Activated naive CD4-positive, alpha-beta T cell treated with anti-CD3 and anti-CD28 coated beads for 36 hours (primary cell): ENCODE measurements around the gene MYH1. TPM values are rescaled to one million over a fixed set of nuclear protein-coding genes. Genes with fewer than 3 reads are reported as not detected.
"Not testable (repeated sequence)": the region's sequence is repeated elsewhere in the genome, so short reads cannot be mapped to it uniquely, and the experiment has no call there.

Experiments used
- CTCF ChIA-PET: fragments of 350-600 bp; sonication (Branson Sonifier 250); formaldehyde crosslinking; loops from one replicate; lab custom pipeline; 2021; ENCODE audit warnings: antibody characterized with exemption; lab: Charles Lee
- DNase-seq: peaks from one replicate; pipeline ENCODE4 v3.0.0-alpha.2; 2020
- H3K27ac Mint-ChIP-seq: one replicate; pipeline ENCODE4 v1.8.0; 2021; ENCODE audit warnings: mild to moderate bottlenecking, mixed read lengths
- H3K27me3 Mint-ChIP-seq: one replicate; pipeline ENCODE4 v1.8.0; 2021; ENCODE audit warnings: low read depth, mixed read lengths
- H3K36me3 Mint-ChIP-seq: one replicate; pipeline ENCODE4 v1.8.0; 2021; ENCODE audit warnings: low read depth, mixed read lengths
- H3K4me1 Mint-ChIP-seq: one replicate; pipeline ENCODE4 v1.8.0; 2021; ENCODE audit warnings: low read depth, mixed read lengths
- H3K4me3 Mint-ChIP-seq: one replicate; pipeline ENCODE4 v1.8.0; 2021; ENCODE audit warnings: mild to moderate bottlenecking, moderate library complexity, mixed read lengths
- H3K9me3 Mint-ChIP-seq: one replicate; pipeline ENCODE4 v1.8.0; 2021; ENCODE audit warnings: mixed read lengths
- intact Hi-C: fragments of 100-400 bp; cut with micrococcal nuclease; formaldehyde crosslinking; loops from one replicate; pipeline ENCODE4 v1.15.1; 2023
- total RNA-seq, 2 experiments: library from RNA; stranded (reverse); gene quantifications; one replicate each; pipeline ENCODE4 v1.2.3, GENCODE V29; 2021

The MYH1 gene
- total RNA-seq, result not detected

DNA sequence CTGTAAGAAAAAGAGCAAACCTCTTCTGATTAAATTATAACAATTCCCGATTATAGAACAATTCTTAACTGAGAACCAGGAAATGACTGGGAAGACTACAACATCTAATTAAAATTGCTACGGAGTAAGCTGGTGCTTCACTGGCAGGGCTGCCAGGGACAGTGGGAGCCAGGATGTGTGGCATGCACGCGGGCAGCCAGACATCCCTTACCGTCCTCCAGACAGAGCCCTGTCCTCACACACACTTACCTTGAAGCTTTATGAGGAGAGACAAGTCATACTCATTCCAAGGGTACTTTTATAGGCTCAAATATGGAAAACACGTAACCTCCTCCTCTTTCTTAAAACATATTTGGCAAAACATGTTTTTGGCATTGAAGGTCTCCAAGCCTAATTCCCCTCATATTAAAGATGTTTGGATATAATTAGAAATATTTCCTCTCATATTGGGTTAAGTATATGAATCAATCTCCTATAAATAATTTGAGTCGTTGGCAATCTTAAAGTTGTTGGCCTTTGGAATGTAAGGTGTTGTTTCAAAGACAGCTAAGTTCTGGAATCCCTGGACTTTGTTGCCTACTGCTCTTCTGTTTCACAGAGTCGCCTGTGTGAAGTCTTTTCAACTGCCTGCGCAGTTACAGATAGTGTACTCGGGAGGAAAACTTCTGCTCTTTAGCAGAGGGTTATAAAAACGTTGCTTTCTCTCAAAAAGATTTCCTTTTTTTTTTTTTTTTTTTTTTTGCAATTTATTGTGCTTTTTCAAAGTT lies at the start of gene MYH1:
TSS of gene MYH1 (minus strand) at position 272 of the 767 bp plus-strand sequence. CDS start 1,900 bp downstream, outside the sequence.
- no peak for DNase-seq
- intact Hi-C loops, result no loop called here

DNA sequence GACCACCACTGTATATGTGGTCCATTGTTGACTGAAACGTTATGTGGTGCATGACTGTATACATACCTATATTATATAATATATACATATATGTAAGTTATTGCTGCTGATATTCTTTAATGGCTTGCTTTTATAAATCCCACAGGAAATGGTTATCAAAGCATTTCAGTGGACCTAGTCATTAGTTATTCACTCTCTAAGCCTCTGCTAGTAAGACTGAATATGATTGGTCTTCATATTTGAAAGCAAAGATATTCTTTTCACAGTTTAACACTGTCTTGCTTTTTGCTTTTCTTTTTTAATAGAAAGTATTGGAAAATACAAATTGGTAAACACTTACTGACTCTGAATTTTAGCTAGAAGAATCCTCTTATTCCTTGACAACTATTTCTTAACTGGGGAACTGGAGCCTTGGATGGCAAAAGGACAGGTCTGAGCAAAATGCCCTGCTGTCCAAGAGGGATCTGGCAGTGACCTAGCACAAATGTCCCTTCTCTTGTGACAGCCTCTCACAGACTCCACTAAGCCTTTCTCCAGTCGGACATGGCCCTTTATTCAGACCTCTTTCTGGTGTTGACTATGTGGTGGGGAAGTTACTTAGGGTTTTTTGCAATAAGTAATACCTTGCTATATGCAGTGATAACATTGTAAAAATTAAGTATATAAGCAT lies 45.8 kb upstream of the MYH1 start:
- H3K27ac Mint-ChIP-seq, result no peak overlapping the region
- CTCF ChIA-PET, result no interaction called here
- H3K36me3 Mint-ChIP-seq, result no peaks in the 10 kb centered on the region
- no peaks in the 10 kb centered on the region for H3K9me3 Mint-ChIP-seq
- H3K27me3 Mint-ChIP-seq, result peaks cover 6% of the 10 kb centered on the region
- no peak overlapping the region for H3K4me3 Mint-ChIP-seq
- H3K4me1 Mint-ChIP-seq, result no peaks in the 10 kb centered on the region
- intact Hi-C loops, result no loop called here
- no peak for DNase-seq

More for the DNA sequence above, at the start of gene MYH1:
- Mint-ChIP-seq H3K4me3 (no peak within 1 kb of the TSS), H3K4me1 (no peaks in the 10 kb centered on the region), H3K27ac (no peak within 1 kb of the TSS), H3K36me3 (no peaks in the 10 kb centered on the region), H3K9me3 (peaks cover 4% of the 10 kb centered on the region), H3K27me3 (no peaks in the 10 kb centered on the region)
- CTCF ChIA-PET, result interaction anchor here (0.6 kb wide), 2 partner anchors 171 to 279 kb away, joined by 3 to 4 read pairs; no protein-coding TSS in a partner anchor

DNA sequence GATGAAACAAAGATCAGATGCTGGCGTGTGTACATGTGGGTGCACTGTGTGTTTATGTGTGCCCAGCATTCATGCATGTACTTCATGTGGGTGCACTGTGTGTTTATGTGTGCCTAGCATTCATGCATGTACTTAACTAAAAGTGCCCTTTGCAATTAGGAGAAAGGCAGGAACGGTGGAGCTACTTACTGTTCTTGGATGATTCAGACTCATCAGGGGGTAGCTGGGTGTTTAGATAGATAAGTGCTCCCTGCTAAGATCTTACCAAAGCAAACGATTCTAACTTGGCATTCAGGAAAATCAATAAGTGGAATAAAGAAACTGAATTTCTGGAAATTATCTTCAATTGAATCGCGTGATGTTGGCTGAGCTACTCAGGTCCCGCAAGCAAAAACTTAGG lies 39.7 kb upstream of the MYH1 start:
- H3K4me1 Mint-ChIP-seq, result no peaks in the 10 kb centered on the region
- H3K27me3 Mint-ChIP-seq, result peaks cover 3% of the 10 kb centered on the region
- no peaks in the 10 kb centered on the region for H3K9me3 Mint-ChIP-seq
- no peak overlapping the region for H3K4me3 Mint-ChIP-seq
- no peak overlapping the region for H3K27ac Mint-ChIP-seq
- no peak for DNase-seq
- CTCF ChIA-PET, result interaction anchor here (0.6 kb wide), 1 partner anchor 1726 kb away, joined by 4 read pairs; no protein-coding TSS in a partner anchor
- intact Hi-C loops, result no loop called here
- no peaks in the 10 kb centered on the region for H3K36me3 Mint-ChIP-seq

DNA sequence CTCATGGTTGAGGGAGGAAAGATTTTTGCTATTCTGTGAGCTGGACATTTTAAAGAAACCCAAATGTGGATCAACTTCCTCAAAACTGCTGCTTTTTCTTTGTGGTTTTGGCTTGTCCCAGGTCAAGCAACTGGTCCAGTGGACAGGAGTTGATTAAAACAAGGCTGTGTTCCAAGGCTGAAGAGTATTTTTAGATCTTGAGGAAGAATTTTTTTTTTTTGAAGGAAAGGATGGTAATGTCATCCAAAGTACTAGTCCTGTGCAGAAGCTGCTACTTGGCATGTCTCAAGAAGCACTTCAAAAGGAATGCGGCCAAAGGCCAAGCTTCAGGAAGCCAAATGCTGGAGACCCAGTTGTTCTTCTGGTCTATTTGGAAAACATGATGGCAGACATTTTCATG lies 39.1 kb upstream of the MYH1 start:
- CTCF ChIA-PET, result no interaction called here
- H3K27me3 Mint-ChIP-seq, result peaks cover 3% of the 10 kb centered on the region
- DNase-seq, result no peak
- H3K9me3 Mint-ChIP-seq, result no peaks in the 10 kb centered on the region
- intact Hi-C loops, result no loop called here
- H3K4me1 Mint-ChIP-seq, result no peaks in the 10 kb centered on the region
- H3K36me3 Mint-ChIP-seq, result no peaks in the 10 kb centered on the region
- H3K27ac Mint-ChIP-seq, result no peak overlapping the region
- no peak overlapping the region for H3K4me3 Mint-ChIP-seq

DNA sequence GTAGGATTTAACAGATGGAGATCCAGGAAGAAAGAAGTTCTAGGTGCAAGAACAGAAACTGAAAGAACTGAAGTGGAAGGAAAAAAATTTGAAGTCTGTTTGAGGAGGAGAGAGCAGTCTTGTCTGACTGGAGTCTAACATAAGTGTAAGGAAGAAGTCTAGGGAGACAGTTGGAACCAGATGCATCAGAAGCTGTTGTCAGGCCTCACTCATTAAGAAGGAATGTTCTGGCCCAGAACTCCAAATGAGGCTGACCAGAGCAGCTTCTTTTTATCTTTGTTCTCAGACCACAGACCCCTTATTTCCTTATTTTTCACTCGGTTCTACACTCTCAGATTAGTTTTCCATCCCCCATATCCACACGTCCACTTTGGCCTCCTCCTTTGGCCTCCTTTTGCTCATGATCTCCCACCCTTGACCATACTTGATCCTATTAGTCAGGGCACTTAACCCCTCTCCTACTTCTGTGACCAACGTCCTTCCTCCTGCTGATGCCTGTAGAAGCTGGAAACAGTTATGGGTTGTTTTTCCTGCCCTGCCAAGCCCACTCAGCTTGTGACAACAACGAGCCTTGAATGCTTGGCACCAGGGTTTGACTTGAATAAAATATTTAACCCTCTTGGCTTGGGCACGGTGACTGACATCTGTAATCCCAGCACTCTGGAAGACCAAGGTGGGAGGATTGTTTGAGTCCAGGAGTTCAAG lies 38.1 kb upstream of the MYH1 start:
- no peak overlapping the region for H3K4me3 Mint-ChIP-seq
- peaks cover 3% of the 10 kb centered on the region for H3K27me3 Mint-ChIP-seq
- no peak overlapping the region for H3K27ac Mint-ChIP-seq
- intact Hi-C loops, result no loop called here
- no peaks in the 10 kb centered on the region for H3K4me1 Mint-ChIP-seq
- H3K36me3 Mint-ChIP-seq, result no peaks in the 10 kb centered on the region
- CTCF ChIA-PET, result no interaction called here
- no peaks in the 10 kb centered on the region for H3K9me3 Mint-ChIP-seq
- no peak for DNase-seq

DNA sequence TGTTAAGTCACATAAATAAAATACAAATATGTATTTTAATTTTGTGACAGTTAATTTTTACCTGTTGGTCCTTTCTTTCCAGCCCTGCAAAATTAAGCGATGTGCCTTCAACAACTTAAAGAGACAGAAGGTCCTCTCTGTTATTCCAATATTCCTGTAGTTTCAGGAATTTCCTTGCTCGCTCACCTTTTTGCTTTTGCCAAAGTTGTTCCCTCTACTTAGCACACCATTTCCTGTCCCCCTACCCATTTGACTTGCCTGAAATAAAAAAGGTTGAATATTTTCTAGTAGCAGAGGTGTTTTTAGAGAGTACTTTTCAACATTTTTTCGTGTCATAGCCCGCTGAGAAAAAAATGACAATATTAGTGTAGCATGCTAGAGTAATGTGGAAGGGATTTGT lies 31.7 kb upstream of the MYH1 start:
- CTCF ChIA-PET, result no interaction called here
- no peak for DNase-seq
- Mint-ChIP-seq H3K4me1 (no peaks in the 10 kb centered on the region), H3K4me3 (no peak overlapping the region), H3K27me3 (peaks cover 14% of the 10 kb centered on the region), H3K9me3 (no peaks in the 10 kb centered on the region), H3K27ac (no peak overlapping the region), H3K36me3 (no peaks in the 10 kb centered on the region)
- intact Hi-C loops, result no loop called here

DNA sequence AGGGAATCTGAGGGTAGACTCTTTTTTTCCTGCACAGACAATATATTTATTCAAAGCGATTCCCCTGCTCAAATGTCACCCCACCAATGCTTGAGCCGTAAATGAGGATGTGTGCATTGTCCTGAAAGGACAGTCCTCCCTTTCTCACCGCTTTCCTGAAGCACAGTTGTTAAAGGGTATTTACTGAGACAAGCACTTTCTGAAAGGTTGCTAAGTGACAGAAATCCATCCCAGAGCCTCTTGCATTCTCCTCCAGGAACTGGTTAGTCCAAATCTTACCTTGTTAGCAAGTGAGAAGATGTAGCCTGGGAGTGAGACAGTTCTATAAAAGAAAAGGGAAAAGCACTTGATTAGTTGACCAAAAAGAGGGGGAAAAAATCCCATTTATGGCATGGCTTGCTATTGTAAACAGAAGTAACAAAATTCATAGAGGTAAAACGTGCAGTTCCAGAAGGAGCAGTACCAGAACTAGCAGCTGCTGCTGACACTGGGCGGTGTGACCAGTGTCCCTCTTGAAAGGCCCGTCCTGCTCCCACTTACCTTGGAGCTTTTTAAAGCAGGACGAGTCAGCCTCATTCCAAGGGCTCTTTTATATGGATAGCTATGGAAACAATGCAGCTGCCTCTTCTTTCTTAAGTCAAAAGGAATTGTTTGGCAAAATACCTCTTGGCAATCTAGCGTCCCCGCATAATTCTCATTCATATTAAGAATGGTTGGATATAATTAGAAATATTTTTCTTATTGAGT lies 30.9 kb upstream of the MYH1 start, which contains the start of gene MYH2:
TSS of gene MYH2 (minus strand) at position 563 of the 747 bp plus-strand sequence. CDS start 1,738 bp downstream, outside the sequence.
- no peak within 1 kb of the TSS for H3K4me3 Mint-ChIP-seq
- H3K9me3 Mint-ChIP-seq, result no peaks in the 10 kb centered on the region
- CTCF ChIA-PET, result no interaction called here

DNA sequence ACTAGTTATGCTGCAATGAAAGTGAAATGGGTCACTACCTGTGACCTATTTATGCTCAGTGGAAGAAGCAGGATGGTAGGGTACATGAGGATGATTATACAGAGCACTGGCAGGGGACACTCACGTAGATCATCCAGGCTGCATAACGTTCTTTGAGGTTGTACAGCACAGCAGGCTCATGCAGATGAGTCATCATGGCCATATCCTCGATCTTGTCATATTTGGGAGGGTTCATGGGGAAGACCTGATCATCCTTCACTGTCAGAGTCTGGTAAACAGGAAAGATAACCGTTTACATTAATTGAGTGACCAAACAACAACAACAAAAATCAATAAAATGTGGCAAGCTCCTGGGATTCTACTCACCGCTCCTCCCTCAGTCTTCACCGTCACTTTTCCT lies 29.0 kb upstream of the MYH1 start:
- H3K4me3 Mint-ChIP-seq, result no peak overlapping the region
- CTCF ChIA-PET, result no interaction called here
- intact Hi-C loops, result no loop called here
- no peak for DNase-seq
- H3K27me3 Mint-ChIP-seq, result peaks cover 14% of the 10 kb centered on the region
- H3K36me3 Mint-ChIP-seq, result no peaks in the 10 kb centered on the region
- H3K4me1 Mint-ChIP-seq, result no peaks in the 10 kb centered on the region
- H3K9me3 Mint-ChIP-seq, result no peaks in the 10 kb centered on the region
- H3K27ac Mint-ChIP-seq, result no peak overlapping the region

More for the DNA sequence above, 30.9 kb upstream of the MYH1 start, which contains the start of gene MYH2:
- H3K36me3 Mint-ChIP-seq, result no peaks in the 10 kb centered on the region
- no peaks in the 10 kb centered on the region for H3K4me1 Mint-ChIP-seq
- peaks cover 14% of the 10 kb centered on the region for H3K27me3 Mint-ChIP-seq
- H3K27ac Mint-ChIP-seq, result no peak within 1 kb of the TSS
- intact Hi-C loops, result no loop called here
- DNase-seq, result no peak

DNA sequence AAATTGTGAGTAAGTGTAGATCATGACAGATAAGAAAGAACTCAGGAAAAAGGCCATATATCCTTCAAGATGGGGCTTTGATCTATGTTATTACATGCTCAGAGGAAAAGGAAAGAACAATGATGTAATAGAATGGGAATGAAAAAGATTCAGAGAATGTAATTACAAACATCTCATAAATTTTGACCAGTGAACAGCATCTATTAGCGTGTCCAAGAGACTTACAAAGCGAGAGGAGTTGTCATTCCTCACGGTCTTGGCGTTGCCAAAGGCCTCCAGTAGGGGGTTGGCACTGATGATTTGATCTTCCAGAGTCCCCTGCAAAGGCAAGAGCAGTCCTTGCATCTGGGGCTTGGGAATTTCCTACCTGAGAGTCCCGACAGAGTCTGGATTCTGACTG lies 25.1 kb upstream of the MYH1 start:
- H3K36me3 Mint-ChIP-seq, H3K4me3 Mint-ChIP-seq, H3K27ac Mint-ChIP-seq, H3K4me1 Mint-ChIP-seq, CTCF ChIA-PET, intact Hi-C loops, DNase-seq, H3K27me3 Mint-ChIP-seq: not testable (repeated sequence)
- peaks cover 19% of the 10 kb centered on the region for H3K9me3 Mint-ChIP-seq

DNA sequence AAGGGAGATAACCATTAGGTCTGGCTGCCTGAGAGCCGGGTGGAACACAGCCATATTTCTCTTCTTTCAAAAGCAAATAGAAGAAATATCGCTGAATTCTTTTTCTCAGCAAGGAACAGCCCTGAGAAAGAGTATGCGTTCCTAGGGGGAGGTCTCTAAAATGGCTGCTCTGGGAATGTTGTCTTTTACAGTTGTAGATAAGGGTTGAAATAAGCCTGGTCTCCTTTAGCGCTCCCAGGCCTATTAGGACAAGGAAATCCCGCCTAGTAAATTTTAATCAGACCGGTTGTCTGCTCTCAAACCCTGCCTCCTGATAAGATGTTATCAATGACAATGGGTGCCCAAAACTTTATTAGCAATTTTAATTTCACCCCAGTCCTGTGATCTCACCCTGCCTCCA lies 22.8 kb upstream of the MYH1 start:
- peaks cover 19% of the 10 kb centered on the region for H3K9me3 Mint-ChIP-seq
- intact Hi-C loops, result not testable (repeated sequence)

DNA sequence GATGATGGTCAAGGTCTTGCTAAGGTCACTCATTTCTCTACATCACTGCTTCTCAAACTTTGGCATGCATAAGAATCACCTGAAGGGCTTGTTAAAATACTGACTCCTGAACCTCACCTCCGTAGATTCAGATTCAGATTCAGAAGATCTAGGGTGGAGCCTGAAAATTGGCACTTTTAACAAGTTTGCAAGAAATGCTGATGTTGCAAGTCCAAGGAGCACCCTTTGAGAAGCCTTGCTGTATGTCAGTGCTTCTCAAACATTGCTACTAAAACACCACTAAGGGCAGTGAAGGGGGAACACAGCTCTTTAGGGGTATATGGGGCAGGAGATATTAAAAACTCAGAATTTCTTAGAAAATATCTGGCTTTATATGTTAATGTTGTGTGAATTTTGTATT lies 13.7 kb upstream of the MYH1 start:
- DNase-seq, result no peak
- Mint-ChIP-seq H3K27ac (no peak overlapping the region), H3K9me3 (no peaks in the 10 kb centered on the region), H3K27me3 (no peaks in the 10 kb centered on the region), H3K36me3 (no peaks in the 10 kb centered on the region), H3K4me3 (no peak overlapping the region), H3K4me1 (no peaks in the 10 kb centered on the region)
- intact Hi-C loops, result no loop called here
- CTCF ChIA-PET, result no interaction called here

More for the DNA sequence above, 22.8 kb upstream of the MYH1 start:
- H3K36me3 Mint-ChIP-seq, H3K27me3 Mint-ChIP-seq, H3K27ac Mint-ChIP-seq, DNase-seq, CTCF ChIA-PET, H3K4me1 Mint-ChIP-seq, H3K4me3 Mint-ChIP-seq: not testable (repeated sequence)

DNA sequence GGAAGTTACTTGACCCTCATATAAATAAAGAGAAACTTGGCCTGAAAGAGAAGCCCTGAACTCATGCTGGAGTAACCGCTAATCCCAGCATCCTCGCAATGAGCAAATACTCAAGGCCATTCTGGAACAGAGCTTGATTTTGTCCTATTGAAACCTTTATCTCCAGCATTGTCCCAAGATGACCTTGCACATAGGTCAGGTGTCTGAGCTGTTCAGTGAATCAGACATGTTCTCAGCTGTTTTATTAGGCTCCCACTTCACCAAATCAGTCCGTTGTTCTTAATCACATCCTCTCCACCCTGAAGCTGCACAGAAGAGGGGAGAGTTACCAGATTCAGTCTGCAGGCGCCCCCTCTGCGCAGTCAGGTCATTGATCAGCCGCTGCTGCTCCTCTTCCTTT lies 9.1 kb upstream of the MYH1 start:
- Mint-ChIP-seq H3K4me3 (no peak overlapping the region), H3K27ac (no peak overlapping the region)

More for the DNA sequence above, 9.1 kb upstream of the MYH1 start:
- Mint-ChIP-seq H3K36me3 (no peaks in the 10 kb centered on the region), H3K9me3 (peaks cover 2% of the 10 kb centered on the region), H3K27me3 (peaks cover 3% of the 10 kb centered on the region), H3K4me1 (no peaks in the 10 kb centered on the region)
- no peak for DNase-seq
- CTCF ChIA-PET, result no interaction called here
- intact Hi-C loops, result no loop called here
